Hematopoietic multipotent progenitor cell treated with erythropoietin and hydrocortisone succinate and interleukin-3 and kit ligand, for 6 days (in vitro differentiated cells): ENCODE results near the gene C2CD5.
A peak's percentile ranks its signal among the peaks of the same experiment; 100 is the strongest.
"Not testable (repeated sequence)": the region's sequence is repeated elsewhere in the genome, so short reads cannot be mapped to it uniquely, and the experiment has no call there.

Experiments
- DNase-seq: peaks from one replicate; pipeline ENCODE4 v3.0.0-alpha.2; 2015

C2CD5 gene

DNA sequence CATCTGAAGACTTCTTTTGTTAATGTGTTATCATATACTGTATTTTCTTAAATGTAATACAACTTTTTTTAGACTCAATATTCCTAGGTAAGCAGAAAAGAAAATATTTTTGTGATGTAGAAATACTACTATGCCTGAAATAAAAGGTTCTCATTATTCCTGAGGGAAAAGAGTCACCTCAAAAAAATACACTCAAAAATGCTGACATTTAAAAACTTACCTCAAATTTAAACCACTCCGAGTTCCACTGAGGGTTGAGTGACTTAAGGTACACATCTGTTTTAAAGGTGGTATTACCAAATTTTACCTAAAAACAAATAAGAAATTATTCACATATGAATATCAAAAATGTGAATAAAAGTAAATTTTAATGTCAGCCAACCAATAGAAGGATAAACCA is 9.3 kb downstream of the C2CD5 start:
- DNase-seq = no peak

DNA sequence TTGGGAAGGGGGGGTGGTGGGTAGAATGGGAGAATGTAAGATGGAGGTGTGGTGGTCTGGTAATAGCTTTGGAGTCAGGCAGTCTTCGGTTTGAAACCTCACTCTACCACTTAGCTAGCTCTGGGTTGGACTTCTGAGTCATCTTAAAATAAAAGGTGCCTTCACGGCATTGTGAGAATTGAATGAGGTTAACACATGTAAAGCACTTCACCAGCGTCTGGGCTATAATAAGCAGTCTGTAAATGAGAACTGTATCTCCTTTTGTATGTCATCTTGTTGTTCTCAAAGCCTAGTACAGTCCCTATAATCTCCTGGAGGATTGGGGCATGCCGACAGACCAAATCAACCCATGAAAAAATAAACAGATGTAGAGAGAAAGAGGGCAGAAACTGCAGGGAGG is 11.2 kb downstream of the C2CD5 start:
- DNase-seq = no peak

DNA sequence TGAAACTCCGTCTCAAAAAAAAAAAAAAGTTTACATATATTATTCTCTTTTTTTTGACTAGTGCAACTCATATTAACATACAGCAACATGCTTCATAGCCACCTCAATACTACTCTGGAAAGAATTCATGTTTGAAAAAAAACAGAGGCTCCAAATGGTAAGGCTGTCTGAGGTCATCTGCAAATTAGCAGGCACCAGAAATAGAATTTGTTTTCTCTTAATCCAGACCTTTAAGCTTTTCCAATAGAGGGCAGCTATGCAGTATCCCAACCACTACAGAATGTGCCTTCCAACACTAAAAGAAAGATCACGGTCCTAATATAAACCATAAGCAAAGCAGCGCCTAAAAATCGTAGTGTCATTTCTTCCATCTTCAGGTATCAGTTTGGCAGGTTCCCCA is 12.0 kb downstream of the C2CD5 start:
- DNase-seq = no peak

DNA sequence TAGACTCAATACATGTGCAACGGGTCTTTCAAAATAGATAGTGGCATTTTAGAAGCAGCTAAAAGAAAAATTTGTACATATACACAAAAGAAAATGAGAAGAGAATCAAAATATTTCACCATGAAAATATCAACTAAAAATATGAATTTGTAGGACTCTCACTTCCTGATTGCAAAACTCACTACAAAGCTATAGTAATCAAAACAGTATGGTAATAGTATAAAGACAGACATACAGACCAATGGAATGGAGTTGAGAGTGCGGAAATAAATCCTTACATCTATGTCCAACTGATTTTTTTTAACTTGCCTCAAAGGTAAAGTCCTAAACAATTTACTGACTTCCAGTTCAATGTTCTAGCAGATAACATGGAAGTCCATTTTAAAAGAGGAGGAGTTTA is 13.1 kb downstream of the C2CD5 start:
- no peak for DNase-seq

DNA sequence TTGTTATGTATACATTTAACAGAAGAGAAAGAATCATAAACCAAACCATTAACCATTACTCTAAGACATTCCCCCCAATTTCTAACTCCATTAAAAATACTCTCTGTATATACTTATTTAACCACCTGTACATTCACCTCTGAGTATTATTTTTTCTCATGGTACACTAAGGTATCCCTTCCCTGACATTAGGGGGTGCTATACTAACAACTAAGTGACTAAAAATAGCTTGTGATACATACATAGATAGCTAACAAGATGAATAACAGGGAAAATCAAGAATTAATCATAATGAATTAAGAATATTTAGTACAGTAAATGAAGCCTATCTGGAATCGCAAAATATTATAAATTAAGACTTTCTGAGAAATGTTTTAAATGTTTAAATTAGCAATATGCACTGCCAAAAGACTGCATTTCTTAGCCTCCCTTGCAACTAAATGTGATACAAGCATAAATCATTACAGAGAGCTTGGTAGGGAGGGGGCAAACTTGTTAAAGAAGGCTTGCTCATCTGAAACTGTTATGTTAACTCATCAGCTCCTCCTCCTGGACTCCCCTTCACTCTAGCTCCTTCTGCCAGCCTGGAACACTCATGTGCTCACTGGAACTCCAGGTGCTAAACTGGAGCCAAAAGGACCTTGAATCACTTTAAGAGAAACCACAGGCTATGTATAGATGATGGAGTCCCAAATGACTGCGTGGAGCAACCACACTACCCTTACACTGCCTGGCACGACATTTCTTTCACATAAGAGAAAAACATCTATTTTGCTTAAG is 14.9 kb downstream of the C2CD5 start:
- peak; percentile 78 for DNase-seq

DNA sequence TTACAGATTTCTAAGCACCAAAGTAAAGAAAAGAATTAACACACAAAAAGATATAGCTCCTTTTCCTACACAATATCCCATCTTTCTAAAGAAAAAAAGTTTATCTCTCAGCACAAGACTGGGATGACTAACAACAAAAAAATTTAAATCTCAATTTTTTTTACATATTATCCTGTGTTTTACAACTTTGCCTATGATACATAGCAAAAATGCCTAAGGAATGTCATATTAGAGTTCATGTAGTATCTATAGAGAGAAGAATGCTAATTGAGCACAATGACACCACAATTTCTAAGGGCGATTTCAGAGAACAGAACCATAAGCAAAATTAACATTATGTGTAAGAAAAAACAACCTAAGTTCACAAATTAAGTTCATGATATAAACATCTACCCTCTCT is 16.3 kb downstream of the C2CD5 start:
- DNase-seq = no peak

DNA sequence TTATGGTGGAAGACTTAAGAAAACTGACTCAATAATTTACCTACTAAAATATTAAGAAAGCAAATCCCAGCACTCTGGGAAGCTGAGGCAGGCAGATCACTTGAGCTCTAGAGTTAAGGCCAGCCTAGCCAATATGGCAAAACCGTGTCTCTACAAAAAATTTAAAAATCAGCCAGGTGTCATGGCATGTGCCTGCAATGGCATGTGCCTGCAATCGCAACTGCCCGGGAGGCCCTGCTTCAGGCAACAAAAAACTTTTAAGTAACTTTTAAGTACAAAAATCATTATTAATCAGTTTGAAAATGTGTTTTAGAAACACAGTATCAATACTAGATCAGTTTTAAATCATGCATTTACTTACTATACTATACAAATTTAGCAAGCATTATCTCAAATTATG is 17.5 kb downstream of the C2CD5 start:
- no peak for DNase-seq

DNA sequence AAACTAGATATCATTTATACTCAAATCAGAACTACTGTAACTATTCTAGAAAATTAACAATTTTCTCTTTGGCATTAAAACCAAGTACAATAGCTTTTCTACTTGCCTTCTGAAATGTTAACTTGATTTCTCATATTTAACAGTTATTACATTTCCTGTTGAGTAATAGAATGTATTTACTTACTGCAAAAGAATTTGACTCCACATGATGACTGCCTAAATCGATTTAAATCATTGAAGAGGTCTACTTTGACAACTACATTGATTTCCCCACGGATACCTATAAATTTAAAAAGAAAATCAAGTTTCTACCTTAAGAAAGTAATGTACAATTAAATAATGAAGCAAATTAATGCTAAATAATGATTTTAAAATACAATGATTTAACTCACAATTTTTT is 18.9 kb downstream of the C2CD5 start:
- no peak for DNase-seq

DNA sequence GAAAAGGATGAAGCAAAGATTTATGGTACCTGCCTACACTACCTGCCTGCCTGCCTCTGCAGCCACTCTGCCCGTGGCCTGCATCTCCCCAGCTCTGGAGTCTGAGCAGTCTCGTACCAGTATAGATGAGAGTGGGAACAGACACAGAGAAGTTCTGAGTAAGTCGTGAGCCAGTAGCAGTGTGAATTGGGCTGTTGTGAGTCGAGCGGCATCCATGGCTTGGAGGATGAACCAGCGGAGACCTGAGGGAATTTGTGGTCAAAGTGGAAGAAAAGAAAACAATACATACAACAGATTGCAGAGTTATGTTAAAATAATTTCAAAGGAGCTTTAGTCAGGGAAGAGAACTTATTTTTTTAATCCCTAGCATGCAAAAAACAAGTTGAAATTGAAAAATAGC is 25.3 kb downstream of the C2CD5 start:
- DNase-seq = no peak

DNA sequence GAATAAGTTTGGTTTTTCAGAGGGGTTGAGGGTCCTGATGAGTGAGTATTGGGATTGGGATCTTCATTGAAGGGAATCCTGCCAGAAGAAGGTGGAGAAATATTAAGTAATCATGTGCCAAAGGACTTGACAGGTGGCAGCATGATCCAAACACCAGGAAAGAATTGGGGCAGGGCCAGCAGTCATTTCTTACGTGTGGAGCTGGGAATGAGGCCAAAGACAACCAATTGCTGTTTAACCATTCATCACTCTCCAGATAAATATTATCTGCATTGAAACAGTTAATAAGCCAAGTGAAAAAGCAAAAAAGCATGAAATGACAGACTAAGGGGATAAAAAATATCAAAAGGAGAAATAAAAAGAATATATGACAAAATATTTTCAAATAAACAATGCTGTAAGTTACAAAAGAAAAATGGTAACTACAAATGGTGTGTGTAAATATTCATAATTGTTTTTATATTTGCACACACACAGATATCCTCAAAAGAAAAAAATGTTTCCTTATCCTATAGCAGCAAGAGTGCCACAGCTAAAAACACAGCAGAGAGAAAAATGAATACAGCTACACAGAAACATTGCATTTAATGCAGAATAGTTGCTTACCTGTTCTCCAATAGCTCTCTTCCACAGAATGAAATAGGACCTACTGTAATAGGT is 26.2 kb downstream of the C2CD5 start:
- no peak for DNase-seq

DNA sequence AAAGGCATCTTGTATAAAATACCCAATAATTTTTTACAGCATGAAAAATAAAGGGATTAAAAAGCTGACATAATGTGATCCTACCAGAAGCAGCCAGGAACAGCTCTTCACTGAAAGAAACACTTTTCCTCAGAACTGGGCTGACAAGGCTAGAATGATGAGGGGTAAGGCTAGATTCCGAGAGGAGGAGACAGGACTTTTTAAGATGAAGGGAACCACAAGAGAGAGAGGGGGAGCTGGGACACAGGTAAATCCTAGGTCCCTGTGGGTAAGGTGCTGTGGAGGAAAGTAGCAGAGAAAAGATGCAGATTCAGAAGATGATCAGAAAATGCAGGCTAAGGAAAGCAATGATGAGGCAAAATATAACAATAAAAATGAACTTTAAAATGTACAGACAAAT is 29.5 kb downstream of the C2CD5 start:
- no peak for DNase-seq

DNA sequence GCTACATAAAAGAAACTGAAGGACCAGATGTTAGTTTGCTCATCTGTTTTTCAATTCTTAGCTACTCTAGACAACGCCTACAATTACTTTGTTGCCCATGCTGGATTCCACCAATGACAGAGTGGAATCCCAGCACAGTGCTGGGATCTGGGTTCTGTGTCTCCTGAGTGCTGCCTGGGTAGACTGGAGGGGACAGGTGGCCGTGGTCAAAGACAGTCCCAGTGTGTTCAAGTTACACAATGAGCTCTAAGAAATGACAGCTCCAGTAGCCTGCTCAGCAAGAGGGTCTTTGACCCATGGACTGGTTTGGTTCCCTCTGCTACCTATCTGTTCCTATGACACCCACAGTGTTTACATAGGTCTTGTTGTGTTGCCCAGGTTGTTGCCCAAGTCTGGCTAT is 38.5 kb downstream of the C2CD5 start:
- no peak for DNase-seq

DNA sequence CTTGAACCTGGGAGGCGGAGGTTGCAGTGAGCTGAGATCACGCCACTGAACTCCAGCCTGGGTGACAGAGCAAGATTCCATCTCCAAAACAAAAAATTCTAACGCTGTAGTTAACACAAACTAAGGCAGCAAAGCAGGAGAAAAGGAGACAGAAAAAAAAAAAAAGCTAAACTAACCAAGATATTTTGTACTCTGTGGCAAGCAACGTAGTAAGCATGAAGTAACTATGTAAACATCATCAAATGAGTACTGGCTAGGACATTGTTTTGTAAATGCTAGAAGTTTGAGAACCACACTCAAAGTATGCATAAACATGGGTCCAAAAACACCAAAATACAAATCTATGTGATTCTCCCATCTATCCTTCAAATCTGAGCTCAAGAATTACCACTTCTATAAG is 44.2 kb downstream of the C2CD5 start:
- no peak for DNase-seq

DNA sequence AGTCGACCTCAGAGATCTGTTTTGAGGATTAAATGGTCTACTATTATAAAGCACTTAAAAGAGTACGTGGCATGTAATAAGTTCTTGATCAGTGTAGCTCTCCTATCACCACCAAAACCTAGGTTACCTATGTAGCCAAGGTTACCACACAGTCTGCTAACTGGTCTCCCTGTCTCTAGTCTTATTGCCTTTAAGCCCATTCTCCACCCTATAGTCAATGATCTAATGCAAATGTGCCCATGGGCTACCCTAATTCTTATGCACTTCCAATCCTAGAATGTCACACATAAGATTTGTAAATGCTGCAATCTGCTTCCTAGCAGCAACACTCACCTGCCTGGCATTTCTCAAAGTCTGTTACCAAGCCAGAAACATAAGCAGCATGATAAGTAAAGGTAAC is 44.9 kb downstream of the C2CD5 start:
- DNase-seq = no peak

DNA sequence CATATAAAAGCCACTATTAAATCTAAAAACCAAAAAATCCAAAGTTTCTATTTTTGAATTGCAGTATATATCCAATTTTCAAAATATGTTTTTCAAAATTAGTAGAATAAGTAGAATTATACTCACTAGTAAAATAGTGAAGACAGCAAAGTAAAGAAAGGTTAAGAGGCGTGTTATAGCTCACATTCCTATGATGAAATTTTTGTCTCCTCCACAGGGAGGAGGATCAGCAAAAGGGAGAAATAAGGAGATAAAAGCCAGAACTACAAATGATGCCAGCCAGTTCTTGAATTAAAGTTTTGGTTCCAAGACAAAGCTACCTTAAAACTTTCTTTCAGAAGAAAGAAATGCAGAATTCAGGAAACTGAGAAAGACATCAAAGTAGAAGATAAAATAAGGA is 50.0 kb downstream of the C2CD5 start:
- no peak for DNase-seq

DNA sequence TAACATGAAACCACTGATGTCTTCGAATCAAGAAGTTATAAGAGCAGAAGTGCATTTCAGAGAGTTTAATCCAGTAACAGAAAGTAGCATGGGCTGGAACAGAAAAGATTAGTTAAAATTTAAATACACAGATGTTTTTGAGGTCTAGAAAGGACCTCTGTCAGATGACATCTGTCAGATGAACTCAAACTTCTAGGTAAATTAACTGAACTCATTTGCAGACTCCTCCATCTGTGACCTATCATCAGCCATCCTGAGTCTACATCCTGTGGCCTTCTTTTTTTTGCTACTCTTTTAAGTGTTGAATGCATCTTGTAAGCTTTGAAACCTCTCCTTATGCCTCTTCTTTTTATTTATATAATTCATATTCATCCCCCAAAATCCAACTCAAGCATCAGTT is 53.3 kb downstream of the C2CD5 start:
- no peak for DNase-seq

DNA sequence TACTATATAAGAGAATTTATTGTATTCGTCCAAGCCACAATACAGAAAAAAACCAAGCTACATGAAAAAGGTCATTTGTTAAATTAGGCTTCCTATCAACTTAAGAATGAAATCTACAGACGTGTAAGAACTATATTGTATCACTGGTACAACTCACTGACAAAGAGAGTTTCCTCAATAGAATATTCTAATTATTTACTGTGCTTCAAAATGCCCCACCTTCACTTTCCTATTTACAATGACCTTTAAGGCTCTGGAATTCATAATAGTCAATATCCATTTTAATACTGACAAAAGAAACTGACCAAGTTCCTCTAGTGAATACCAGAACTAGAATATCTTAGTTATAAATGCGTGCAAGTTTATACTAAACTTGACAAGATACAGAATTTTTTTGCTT is 55.9 kb downstream of the C2CD5 start:
- DNase-seq = no peak

DNA sequence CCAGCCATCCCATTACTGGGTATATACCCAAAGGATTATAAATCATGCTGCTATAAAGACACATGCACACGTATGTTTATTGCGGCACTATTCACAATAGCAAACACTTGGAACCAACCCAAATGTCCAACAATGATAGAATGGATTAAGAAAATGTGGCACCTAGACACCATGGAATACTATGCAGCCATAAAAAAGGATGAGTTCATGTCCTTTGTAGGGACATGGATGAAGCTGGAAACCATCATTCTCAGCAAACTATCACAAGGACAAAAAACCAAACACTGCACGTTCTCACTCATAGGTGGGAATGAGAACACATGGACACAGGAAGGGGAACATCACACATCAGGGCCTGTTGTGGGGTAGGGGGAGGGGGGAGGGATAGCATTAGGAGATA is 56.7 kb downstream of the C2CD5 start:
- DNase-seq = not testable (repeated sequence)

DNA sequence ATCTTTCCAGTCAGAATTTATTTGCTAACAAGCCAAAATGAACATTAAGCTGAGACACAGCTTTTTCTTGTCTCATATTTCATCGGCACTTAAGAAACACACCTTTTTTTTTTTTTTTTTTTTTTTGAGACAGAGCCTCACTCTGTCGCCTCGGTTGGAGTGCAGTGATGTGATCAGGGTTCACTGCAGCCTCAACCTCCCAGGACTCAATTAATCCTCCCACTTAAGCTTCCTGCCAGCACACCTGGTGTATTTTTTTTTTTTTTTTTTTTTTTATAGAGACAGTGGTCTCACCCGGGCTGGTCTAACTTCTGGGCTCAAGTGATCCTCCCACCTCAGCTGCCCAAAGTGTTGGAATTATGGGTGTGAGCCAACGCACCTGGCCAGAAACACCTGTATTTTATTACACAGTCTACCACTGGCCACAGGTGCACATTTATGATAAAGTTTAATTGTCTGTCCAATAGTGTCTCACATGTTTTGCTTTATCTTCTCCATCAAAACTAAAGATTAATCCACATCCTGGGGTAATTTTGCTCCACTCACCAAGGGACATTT is 62.7 kb downstream of the C2CD5 start:
- no peak for DNase-seq

DNA sequence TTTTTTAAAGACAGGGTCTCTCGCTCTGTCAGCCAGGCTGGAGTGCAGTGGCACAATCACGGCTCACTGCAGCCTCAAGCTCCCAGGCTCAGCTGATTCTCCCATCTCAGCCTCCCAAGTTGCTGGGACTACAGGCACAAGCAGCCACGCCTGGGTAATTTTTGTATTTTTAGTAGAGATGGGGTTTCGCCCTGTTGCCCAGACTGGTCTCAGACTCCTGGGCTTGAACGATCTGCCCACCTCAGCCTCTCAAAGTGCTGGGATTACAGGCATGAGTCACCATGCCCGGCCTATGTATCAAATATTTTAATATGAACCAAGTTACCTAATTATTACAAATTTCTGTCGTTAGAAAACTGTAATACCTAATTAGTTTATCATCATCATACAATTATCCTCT is 63.5 kb downstream of the C2CD5 start:
- not testable (repeated sequence) for DNase-seq

DNA sequence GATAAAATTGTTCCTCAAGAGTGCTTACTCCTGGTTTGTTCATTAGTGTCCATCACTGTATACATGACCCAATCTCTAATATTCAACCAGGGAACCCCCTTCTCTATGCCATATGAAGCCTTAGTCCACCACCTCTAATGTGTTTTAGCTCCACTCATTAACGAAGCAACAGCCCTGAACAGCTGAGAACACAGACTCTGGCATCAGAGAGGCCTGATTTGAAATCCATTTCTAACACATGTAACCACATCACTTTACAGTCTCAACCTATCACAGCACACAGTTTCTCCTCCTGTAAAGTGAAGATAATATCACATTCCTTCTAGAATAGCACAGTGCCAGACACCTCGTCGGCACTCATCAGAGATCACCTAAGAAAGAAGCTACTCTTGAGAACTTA is 64.3 kb downstream of the C2CD5 start:
- DNase-seq = no peak

DNA sequence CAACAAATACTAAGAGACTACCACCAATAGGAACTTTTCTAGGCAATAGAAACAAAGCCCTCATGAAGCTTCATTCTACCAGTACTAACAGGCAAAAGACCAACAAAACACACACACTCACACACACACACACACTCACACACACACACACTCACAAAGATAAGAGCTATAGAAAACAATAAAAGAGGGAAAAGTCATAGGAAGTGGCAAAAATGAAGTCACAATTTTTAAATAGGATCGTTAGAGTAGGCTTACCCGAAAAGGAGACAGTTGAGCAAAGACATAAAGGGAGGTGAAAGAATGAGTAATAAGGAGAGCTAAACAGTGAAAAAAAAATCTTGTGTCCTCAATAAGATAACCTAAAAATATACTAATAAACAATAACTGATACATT is 66.5 kb downstream of the C2CD5 start:
- no peak for DNase-seq

DNA sequence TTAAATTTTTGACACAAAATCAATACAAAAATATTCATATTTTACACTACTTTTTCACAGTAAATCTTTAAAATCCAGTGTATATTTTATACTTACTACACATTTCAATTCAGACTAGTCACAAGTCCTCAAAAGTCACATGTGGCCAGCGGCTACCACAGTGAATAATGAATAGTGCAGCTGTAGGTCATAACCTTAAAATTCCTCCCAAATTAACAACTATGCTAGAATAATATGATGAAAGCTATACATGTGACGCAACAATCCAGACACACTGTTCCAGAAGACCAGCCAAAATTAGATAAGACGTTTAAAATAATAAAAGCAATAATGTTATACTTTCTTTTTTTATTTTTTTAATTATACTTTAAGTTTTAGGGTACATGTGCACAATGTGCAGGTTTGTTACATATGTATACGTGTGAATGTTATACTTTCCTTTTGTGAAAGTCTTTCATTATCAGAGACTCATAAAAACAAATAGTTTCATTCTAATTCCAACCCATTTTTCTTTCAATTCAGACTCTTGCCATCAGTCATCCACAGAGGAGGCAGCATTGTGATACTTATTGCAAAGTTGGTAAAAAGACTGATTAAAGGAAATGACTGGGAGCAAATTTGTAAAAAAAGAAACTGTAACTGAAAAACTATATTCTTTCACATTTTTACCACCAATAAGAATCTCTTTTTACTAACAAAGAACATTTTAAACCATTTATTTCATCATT is 67.0 kb downstream of the C2CD5 start:
- DNase-seq = no peak

DNA sequence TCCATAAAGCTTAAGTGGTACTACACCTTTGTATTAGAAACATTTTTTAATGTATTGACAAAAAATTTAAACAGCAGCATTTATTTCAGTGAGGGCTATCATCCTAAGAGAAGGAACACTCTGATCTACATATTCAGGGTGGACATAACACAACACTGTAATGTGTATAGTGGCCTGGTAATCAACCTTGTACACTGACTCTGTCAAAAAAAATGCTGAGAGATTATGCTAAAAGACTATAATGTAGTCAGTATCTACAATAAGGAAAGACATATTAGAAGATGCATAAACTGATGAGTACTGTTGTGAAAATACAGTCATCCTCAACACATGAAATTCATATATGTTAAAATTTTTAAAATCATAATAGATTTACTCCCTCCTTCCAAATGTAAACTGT is 68.2 kb downstream of the C2CD5 start:
- no peak for DNase-seq
